HG03135 (cell line): Measurements from ENCODE around the gene SCP2D1.

Experiments used
- ATAC-seq: cut with Tn5 transposase; IDR thresholded peaks from one replicate; pipeline ENCODE4 v1.9.1; 2021; ENCODE audit warnings: mild to moderate bottlenecking, moderate library complexity; ENCODE audit not compliant: unreplicated experiment

Gene SCP2D1

GRCh38 chr20:18811186-18811585 lies 2.4 kb upstream of the SCP2D1 start:
- no peak for ATAC-seq

GRCh38 chr20:18811904-18812303 lies 1.7 kb upstream of the SCP2D1 start:
- no peak for ATAC-seq

- no peak for ATAC-seq
Observed at GRCh38 chr20:18815194-18815942, 1.8 kb downstream of the SCP2D1 start.

- ATAC-seq: no peak
Observed at GRCh38 chr20:18822832-18823231, 9.2 kb downstream of the SCP2D1 start.

- no peak for ATAC-seq
Observed at GRCh38 chr20:18831830-18832499, 18.4 kb downstream of the SCP2D1 start.

GRCh38 chr20:18832546-18833200 lies 19.1 kb downstream of the SCP2D1 start:
- ATAC-seq: no peak

- ATAC-seq: no peak
Observed at GRCh38 chr20:18835466-18836256, 22.1 kb downstream of the SCP2D1 start.

- no peak for ATAC-seq
Observed at GRCh38 chr20:18837718-18838117, 24.1 kb downstream of the SCP2D1 start.

- no peak for ATAC-seq
Observed at GRCh38 chr20:18839507-18840247, 26.1 kb downstream of the SCP2D1 start.

- no peak for ATAC-seq
Observed at GRCh38 chr20:18840248-18840645, 26.7 kb downstream of the SCP2D1 start.

GRCh38 chr20:18845017-18845416 lies 31.4 kb downstream of the SCP2D1 start:
- ATAC-seq: no peak

GRCh38 chr20:18847226-18847755 lies 33.7 kb downstream of the SCP2D1 start:
- no peak for ATAC-seq

GRCh38 chr20:18849131-18849530 lies 35.5 kb downstream of the SCP2D1 start:
- no peak for ATAC-seq

GRCh38 chr20:18851629-18852028 lies 38.0 kb downstream of the SCP2D1 start:
- ATAC-seq: no peak

- no peak for ATAC-seq
Observed at GRCh38 chr20:18852318-18852717, 38.7 kb downstream of the SCP2D1 start.

GRCh38 chr20:18853216-18853615 lies 39.6 kb downstream of the SCP2D1 start:
- ATAC-seq: no peak

GRCh38 chr20:18853946-18854646 lies 40.5 kb downstream of the SCP2D1 start:
- no peak for ATAC-seq

- ATAC-seq: no peak
Observed at GRCh38 chr20:18855882-18856281, 42.3 kb downstream of the SCP2D1 start.

- no peak for ATAC-seq
Observed at GRCh38 chr20:18856873-18857272, 43.3 kb downstream of the SCP2D1 start.

- ATAC-seq: no peak
Observed at GRCh38 chr20:18857640-18858039, 44.1 kb downstream of the SCP2D1 start.
